Hematopoietic multipotent progenitor cell treated with erythropoietin and hydrocortisone succinate and interleukin-3 and kit ligand, for 17 days (in vitro differentiated cells): ENCODE results near the gene PALM.
"Not testable (repeated sequence)": the region's sequence is repeated elsewhere in the genome, so short reads cannot be mapped to it uniquely, and the experiment has no call there.

Experiments used
- DNase-seq: peaks from one replicate; pipeline ENCODE4 v3.0.0-alpha.2; 2015; ENCODE audit warnings: low spot score

Gene PALM

DNA sequence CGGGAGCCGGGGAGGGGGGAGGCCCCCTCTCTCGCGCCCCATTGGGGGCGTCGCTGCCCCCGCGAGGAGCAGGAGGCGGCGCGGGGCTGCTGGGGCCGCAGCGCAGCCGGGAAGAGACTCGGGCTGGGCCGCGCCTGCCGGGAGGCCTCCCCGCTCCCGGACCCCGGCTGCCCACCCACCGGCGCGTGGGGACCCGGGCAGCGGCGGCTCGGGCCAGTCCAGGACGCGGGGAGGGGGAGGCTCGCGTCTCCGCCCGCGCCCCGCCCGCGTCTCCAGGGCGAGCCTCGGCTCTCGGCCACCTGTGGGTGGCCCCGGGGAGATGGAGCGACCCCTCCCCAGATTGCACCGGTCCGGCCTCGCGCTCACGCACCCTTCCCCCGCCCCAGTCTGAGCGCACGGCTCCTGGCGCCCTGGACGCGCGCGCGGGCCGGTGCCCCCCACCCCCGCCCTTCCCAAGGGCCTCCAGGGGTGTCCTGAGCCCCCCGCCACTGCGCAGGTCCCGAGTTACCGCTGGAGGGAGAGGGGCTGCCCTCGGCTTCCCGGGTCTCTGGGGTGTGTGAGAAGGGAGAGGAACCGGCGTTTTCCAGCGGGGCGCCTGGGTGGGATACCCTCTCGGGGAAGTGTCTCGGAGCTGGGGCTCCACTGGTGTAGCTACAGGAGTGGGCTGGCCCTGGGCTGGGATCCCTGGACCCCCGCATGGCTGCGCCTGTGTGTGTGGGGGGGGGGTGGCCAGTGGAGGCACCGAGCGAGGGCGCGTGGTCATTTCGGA, 645 bp downstream of the PALM start:
- no peak for DNase-seq

DNA sequence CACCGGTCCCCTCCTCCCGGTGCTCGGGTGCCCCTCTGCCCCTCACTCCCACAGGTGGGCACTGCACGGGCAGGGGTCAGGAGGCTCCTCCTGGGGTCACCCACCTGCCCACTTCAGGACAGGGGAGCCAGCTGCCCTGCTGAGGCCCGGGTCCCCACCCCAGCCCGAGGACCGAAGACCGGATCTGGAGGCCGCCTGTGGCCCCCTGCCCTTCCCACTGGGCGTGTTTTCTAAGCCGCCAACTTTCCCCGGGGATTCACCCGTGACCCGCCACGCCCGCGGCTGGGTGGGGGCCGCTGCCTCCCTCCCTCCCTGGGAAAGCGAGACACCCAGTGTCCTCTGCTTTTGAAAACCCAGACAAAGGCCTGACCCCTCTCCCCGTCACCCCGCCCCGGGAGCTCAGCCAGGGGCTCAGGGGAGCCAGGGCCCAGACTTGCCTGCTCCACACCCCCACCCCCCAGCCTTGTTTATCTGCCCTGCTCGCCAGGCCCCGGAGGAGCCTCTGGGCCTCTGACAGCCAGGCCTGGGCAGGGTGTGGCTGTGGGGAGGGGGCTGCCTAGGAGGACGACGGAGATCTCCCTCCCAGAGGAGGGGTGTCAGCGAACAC, 1.3 kb downstream of the PALM start:
- DNase-seq, result no peak

DNA sequence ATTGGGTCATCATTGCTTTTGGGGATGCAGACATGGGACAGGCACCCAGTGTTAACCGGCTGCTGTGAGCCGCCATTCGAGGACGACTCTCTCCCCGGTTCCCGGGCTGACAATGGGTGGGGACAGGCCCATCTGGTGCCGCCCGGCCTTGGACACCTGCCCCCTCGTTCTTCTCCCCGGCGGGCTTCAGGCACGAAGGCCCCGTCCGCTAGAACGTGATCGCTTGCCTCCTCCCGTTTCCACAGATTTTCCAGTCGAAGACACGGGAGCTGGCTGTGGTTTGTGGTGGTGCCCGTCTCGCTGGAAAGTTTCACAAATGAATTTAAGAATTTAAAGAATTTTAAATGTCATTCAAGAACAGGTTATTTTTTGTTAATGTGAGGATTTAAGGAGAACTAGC, 2.0 kb downstream of the PALM start:
- no peak for DNase-seq

GRCh38 chr19:711254-711653, 2.5 kb downstream of the PALM start:
- no peak for DNase-seq

GRCh38 chr19:715347-715746, 6.6 kb downstream of the PALM start:
- no peak for DNase-seq

DNA sequence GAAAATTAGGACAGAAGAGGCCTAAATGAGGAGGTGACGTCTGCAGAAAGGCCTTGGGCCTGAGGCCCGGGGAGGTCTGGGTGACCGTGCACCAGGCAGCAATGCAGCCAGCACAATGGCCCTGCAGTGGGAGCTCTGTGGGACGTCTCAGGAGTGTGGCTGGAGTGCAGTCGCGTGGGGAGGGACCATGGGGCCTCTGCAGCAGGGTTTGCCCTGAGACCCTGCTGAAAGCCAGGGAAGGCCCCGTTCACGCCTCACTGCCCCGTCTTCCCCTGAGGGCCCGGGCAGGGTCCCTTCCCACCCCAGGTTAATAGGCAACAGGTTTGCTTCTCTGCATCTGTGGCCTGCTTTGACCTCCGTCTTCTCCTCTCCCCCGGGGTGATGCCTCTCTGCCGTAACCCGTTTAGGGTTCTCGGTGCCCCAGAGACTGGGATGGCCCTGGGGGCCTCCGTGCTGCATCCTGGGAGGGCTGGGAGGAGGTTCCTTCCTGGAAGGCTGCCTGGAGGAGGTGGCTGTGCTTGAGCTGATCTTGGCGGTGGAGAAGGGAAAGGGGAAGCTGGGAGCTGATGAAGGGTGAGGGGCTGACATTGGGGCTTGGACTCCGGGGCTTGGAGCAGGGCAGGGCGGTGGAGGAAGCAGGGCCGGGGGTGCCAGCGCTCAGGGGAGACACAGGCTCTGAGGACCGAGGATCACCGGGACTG, 9.7 kb downstream of the PALM start:
- DNase-seq, result no peak

DNA sequence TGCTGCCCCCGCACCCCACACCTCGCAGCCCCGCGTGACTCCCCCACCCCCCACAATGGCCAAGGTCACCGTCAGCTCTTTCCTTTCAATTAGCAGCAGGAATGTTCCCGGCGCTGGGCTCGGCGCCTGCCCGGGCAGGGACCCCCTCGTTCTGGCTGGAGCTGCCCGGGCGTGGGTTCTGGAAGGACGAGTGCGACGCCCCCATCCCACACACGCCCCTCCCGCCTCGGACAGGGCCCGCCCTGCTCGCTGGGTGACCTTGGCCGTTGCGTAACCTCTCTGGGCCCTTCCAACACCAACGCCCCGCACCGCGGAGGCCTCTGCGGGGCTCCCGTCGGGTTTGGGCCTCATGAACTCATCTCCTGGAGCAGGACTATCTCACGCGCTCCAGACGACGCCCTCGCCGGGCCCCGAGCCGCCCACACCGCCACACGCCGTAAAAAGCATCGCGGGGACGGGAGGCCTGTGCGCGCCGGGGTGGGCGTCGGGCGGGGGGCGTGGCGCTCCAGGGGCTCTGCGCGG, 10.3 kb downstream of the PALM start:
- no peak for DNase-seq

- no peak for DNase-seq
Observed at GRCh38 chr19:719636-720344, 11.1 kb downstream of the PALM start.

DNA sequence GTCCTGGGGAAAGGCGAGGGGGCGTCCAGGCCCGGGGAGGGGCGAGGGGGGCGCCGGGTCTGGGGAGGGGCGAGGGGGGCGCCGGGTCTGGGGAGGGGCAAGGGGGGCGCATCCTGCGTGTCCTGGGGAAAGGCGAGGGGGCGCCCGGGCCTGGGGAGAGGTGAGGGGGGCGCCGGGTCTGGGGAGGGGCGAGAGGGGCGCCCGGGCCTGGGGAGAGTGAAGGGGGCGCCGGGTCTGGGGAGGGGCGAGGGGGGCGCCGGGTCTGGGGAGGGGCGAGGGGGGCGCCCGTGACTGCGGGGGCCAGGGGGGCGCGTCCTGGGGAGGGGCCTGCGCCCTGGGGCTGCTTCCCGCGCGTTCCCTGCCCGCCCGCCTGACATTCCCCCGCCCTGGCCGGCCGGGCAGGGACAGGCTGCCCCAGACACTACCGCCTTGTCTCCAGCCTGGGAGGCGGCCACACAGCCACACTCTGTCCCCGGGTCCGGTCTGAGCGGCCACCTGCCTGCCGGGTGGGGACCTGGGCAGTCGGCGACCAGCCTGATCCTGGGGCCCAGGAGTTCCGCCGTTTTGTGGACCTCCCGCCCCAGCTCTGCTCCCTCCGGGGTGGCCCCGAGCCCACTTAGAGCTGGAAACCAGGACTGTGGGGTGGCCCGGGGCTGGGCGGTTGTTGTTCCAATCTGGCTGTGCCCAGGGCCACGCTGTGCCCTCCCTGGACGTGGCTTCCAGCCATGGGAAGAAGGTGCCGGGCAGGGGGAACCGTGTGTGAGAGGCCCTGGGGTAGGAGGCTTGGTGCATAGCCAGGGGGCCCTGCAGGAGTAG, 11.8 kb downstream of the PALM start:
- DNase-seq, result no peak

GRCh38 chr19:722553-723101, 13.9 kb downstream of the PALM start:
- DNase-seq, result no peak

- DNase-seq, result no peak
Observed at GRCh38 chr19:723247-723646, 14.5 kb downstream of the PALM start.

DNA sequence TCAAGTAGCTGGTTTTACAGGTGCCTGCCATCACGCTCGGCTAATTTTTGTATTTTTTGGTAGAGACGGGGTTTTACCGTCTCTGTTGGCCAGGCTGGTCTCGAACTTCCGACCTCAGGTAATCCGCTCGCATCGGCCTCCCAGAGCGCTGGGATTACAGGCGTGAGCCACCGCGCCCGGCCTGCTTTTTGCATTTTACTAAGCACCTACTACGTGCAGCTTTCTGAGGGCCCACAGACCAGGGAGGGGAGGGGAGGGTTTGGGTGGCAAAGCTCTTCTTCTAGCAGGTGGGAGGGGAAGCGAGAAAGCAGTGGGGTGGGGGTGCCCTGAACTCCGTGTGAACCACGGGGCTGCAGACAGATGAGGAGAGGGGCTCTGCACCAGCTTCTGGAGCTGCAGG, 15.0 kb downstream of the PALM start:
- no peak for DNase-seq

DNA sequence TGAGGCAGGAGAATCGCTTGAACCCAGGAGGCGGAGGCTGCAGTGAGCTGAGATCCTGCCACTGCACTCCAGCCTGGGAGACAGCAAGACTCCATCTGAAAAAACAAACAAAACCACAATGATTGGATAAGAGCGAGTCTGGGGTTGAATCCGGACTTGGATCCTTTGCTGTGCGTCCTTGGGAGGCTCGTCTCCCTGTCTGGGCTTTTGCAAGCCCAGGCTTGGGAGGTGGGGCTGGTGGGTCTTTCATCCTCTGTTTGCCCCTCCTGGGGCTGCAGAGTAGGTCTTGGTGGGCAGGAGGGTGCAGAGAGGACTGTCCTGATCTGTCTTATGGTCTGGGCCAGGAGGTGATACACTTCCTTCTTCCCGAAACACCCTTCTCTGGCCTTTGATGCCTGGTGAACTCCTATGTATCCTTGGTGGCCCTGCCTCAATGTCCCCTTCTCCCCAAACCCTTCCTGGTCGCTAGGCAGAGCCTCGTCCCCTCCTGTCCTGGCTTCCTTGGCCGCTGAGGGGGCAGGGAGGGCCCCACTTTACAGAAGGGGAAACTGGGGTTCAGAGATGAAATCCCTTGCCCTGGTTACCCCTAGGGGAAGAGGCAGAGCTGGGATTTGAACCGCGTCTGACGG, 16.8 kb downstream of the PALM start:
- no peak for DNase-seq

DNA sequence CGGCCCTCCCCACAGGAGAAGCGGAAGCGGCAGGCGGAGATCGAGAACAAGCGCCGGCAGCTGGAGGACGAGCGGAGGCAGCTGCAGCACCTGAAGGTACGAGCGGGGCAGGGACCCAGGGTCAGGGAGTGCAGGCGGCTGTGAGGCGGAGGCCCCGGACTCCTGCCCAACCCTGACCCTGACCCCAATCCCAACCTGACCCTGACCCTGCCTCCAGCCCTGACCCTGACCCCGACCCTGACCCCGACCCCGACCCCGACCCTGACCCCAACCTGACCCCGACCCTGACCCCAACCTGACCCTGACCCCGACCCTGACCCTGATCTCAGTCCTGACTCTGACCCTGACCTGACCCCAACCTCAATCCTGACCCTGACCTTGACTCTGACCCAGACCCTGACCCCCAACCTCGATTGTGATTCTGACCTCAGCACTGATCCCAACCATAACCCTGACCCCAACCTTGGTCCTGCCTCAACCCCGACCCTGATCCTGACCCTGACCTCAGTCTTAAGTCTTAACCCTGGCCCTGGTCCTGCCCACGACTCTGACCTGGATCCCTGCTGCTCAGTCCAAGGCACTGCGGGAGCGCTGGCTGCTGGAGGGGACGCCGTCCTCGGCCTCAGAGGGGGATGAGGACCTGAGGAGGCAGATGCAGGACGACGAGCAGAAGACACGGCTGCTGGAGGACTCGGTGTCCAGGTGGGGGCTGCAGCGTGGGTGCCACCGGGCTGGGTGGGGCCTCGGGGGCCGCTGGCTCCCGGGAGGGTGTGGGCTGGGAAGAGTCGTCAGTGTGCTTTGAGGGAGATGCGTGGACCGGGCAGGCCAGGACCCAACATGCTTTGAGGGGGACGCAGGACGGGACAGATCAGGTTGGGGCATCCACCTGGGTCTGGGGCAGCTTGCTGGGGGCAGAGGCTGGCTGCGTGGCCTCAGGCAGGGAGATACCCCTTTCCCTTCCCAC, 18.5 kb downstream of the PALM start:
- DNase-seq, result no peak

DNA sequence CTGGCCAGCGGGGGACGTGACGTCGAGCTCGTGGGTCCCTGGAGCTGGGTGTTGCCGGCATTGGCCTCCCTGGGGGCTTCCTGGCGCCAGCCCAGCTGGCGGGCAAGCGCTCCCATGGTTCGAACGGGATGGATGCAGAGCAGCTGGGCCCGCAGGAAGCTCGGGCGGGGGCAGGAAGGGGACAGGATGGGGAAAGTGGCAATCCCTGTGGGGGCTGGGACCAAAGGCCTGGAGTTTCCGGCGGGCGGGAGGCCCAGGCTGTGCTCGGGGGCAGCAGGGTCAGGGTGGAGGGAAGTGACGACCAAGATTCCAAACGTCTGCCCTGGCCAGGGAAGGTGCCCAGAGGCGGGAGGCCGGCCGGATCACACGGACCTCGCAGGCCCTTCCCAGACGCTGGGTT, 19.3 kb downstream of the PALM start:
- no peak for DNase-seq

DNA sequence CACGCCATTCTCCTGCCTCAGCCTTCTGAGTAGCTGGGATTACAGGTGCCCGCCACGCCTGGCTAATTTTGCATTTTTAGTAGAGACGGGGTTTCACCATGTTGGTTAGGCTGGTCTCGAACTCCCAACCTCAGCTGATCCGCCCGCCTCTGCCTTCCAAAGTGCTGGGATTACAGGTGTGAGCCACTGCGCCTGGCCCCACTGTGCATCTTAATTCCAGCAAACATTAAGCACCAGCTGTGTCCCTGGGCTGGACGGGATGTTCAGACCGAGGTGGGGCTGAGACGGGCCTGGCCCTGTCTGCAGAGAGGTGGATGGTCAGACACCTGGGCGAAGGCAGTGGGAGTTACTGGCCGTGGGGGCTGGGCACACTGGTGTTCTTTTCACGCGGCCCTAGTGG, 20.8 kb downstream of the PALM start:
- DNase-seq, result not testable (repeated sequence)

- no peak for DNase-seq
Observed at GRCh38 chr19:729965-730668, 21.4 kb downstream of the PALM start.

DNA sequence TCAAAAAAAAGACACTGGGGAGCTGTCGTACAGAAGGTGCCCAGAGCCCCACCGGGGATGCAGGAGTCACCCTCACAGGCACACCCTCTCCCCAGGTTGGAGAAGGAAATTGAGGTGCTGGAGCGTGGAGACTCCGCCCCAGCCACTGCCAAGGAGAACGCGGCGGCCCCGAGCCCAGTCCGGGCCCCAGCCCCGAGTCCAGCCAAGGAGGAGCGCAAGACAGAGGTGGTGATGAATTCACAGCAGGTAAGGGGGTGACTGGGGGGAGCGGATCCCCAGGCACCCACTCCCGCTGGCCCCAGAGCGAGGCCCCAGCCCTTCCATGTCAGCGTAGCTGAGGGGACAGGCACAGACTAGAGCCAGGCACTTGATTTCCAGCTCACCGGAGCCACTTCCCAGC, 22.3 kb downstream of the PALM start:
- DNase-seq, result no peak
